GM12891 (cell line): ENCODE measurements around the gene C1QTNF4. TPM values are rescaled to one million over a fixed set of nuclear protein-coding genes. Genes with fewer than 3 reads are reported as not detected.
"Not testable (repeated sequence)": the region's sequence is repeated elsewhere in the genome, so short reads cannot be mapped to it uniquely, and the experiment has no call there.

ENCODE experiments used
- DNase-seq: peaks from one replicate; pipeline ENCODE4 v3.0.0; 2011; ENCODE audit warnings: low spot score; ENCODE audit not compliant: insufficient read length
- FAIRE-seq: peaks from 2 replicates; lab custom pipeline; 2011; peaks lifted over from hg19 to GRCh38; lab: Jason Lieb, UNC
- PAX5 ChIP-seq: IDR thresholded peaks from 2 replicates; pipeline ENCODE4 v1.6.1; 2011; ENCODE audit warnings: low read length, moderate library complexity, mild to moderate bottlenecking; ENCODE audit not compliant: insufficient read depth, severe bottlenecking
- POLR2A ChIP-seq: IDR thresholded peaks from 2 replicates; pipeline ENCODE4 v1.6.1; 2011; ENCODE audit warnings: low read depth, low read length, control low read depth
- POLR2AphosphoS5 ChIP-seq: IDR thresholded peaks from 2 replicates; pipeline ENCODE4 v1.6.1; 2011; ENCODE audit warnings: low read depth, low read length, control low read depth
- POU2F2 ChIP-seq: IDR thresholded peaks from 2 replicates; pipeline ENCODE4 v1.6.1; 2011; ENCODE audit warnings: low read depth, mild to moderate bottlenecking, control low read depth, low read length, moderate library complexity
- SPI1 ChIP-seq: IDR thresholded peaks from 2 replicates; pipeline ENCODE4 v1.6.1; 2011; ENCODE audit warnings: low read depth, low read length, control low read depth
- TAF1 ChIP-seq: IDR thresholded peaks from 2 replicates; pipeline ENCODE4 v1.6.1; 2011; ENCODE audit warnings: low read depth, low read length, control low read depth
- polyA plus RNA-seq: library from polyadenylated mRNA; unstranded; fragments of >200 nt; gene quantifications from one replicate; pipeline ENCODE4 v1.2.1, GENCODE V29; 2012; ENCODE audit warnings: low read depth, missing spikeins, inconsistent platforms; ENCODE audit not compliant: missing spikeins

Gene C1QTNF4
- not detected for polyA plus RNA-seq

- TF ChIP-seq POLR2AphosphoS5 (no peak), POU2F2 (no peak), PAX5 (no peak), TAF1 (no peak), POLR2A (no peak), SPI1 (no peak)
- DNase-seq: no peak
- no peak for FAIRE-seq
Measured at GRCh38 chr11:47593934-47594855, at the start of gene C1QTNF4. C1QTNF4 (minus strand) TSS chr11:47594411; CDS start chr11:47590810, 3,601 bp downstream.

- DNase-seq (peak; percentile 88), FAIRE-seq (peak; percentile 97)
- TF ChIP-seq TAF1 (peak; percentile 91), POLR2AphosphoS5 (peak; percentile 91), POLR2A (peak; percentile 89), PAX5 (peak; percentile 73), SPI1 (no peak), POU2F2 (no peak)
Measured at GRCh38 chr11:47642099-47642855, 48.1 kb upstream of the C1QTNF4 start, which contains the start of gene MTCH2. MTCH2 (minus strand) TSS chr11:47642559; CDS start chr11:47642465, 94 bp downstream.

GRCh38 chr11:47641600-47642098 is 47.4 kb upstream of the C1QTNF4 start:
- DNase-seq (no peak), FAIRE-seq (no peak)
- TF ChIP-seq POLR2AphosphoS5: no peak
- TF ChIP-seq POLR2A: no peak
- TF ChIP-seq TAF1: no peak

GRCh38 chr11:47640506-47640905 is 46.3 kb upstream of the C1QTNF4 start:
- FAIRE-seq, DNase-seq: not testable (repeated sequence)

- not testable (repeated sequence) for FAIRE-seq
Measured at GRCh38 chr11:47636331-47636730, 42.1 kb upstream of the C1QTNF4 start.

GRCh38 chr11:47631473-47631872 is 37.3 kb upstream of the C1QTNF4 start:
- TF ChIP-seq POU2F2: no peak
- TF ChIP-seq POLR2A: no peak
- TF ChIP-seq TAF1: no peak
- no peak for TF ChIP-seq SPI1
- TF ChIP-seq PAX5: no peak
- DNase-seq (no peak), FAIRE-seq (no peak)

More at GRCh38 chr11:47636331-47636730, 42.1 kb upstream of the C1QTNF4 start:
- DNase-seq: not testable (repeated sequence)

- DNase-seq (no peak), FAIRE-seq (no peak)
- TF ChIP-seq TAF1 (no peak), POLR2AphosphoS5 (no peak), POLR2A (no peak), POU2F2 (no peak), SPI1 (no peak), PAX5 (no peak)
Measured at GRCh38 chr11:47628026-47628425, 33.8 kb upstream of the C1QTNF4 start.

- FAIRE-seq: no peak
Measured at GRCh38 chr11:47626234-47626633, 32.0 kb upstream of the C1QTNF4 start.

GRCh38 chr11:47620836-47621378 is 26.7 kb upstream of the C1QTNF4 start:
- DNase-seq (no peak), FAIRE-seq (no peak)
- TF ChIP-seq POLR2A: no peak
- no peak for TF ChIP-seq SPI1
- no peak for TF ChIP-seq TAF1

More at GRCh38 chr11:47626234-47626633, 32.0 kb upstream of the C1QTNF4 start:
- TF ChIP-seq POU2F2 (no peak), POLR2AphosphoS5 (no peak), SPI1 (no peak), TAF1 (no peak), PAX5 (no peak), POLR2A (no peak)
- no peak for DNase-seq

GRCh38 chr11:47617417-47617809 is 23.2 kb upstream of the C1QTNF4 start:
- no peak for TF ChIP-seq PAX5
- no peak for TF ChIP-seq TAF1
- TF ChIP-seq POLR2AphosphoS5: no peak
- TF ChIP-seq POU2F2: no peak
- no peak for TF ChIP-seq POLR2A
- TF ChIP-seq SPI1: no peak
- no peak for FAIRE-seq
- no peak for DNase-seq
